Placental epithelial cell (primary cell): ENCODE measurements around the gene CHD2. TPM values are rescaled to one million over a fixed set of nuclear protein-coding genes. Genes with fewer than 3 reads are reported as not detected.

Experiments used
- total RNA-seq: library from RNA; depleted of rRNA; stranded (reverse); fragments of >200 nt; gene quantifications from 2 replicates; pipeline ENCODE4 v1.2.3, GENCODE V29; 2012

CHD2 gene
- total RNA-seq = 105 and 106 TPM in 2 replicates

GRCh38 chr15:92899948-92900730 lies at the start of gene CHD2:
Gene CHD2 (plus strand): TSS chr15:92900324. CDS start chr15:92901238, 914 bp downstream.

Other genes with a start within 250 kb of the CHD2 start
- gene FAM174B, start 244.5 kb upstream of the CHD2 start, total RNA-seq = 10.3 and 11.4 TPM in 2 replicates
- 0.11 and 0.39 TPM in 2 replicates for gene RGMA, start 188.9 kb downstream of the CHD2 start, total RNA-seq